Measurements from ENCODE around the gene YBX3. TPM values are rescaled to one million over a fixed set of nuclear protein-coding genes. Genes with fewer than 3 reads are reported as not detected.

YBX3 gene
- polyA plus RNA-seq, 1 experiment, result 142 TPM

DNA sequence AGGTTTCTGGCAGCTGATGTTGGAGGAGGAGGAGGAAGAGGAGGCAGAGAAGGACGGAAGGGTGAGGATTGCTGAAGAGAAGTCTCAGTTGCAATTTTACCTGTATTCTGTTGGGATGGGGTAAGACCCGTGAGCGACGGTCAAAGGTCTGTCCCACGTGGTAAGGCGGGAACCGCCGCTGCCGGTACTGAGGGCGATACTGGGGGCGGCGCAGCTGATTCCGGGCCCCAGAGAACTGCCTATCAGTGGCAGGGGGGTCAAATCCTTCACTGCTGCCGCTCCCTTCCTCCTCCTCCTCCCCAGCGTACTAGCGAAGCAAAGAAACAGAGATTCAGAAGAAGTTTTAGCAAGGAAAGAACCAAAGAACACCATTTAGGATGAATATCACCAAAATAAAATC is 13.3 kb downstream of the YBX3 start:
- ChIA-PET CTCF (interaction anchor here (3.0 kb wide), 1 partner anchor 40 kb away, joined by 11 read pairs; no protein-coding TSS in a partner anchor), POLR2A (no interaction called here)
- no peaks in the 10 kb centered on the region for H3K27me3 ChIP-seq (ENCODE audit: control insufficient read depth, insufficient read depth, low read length)
- DNase-seq (ENCODE audit: low read depth), result no peak
- no peak overlapping the region for H3K4me3 ChIP-seq (ENCODE audit: low read depth, low read length)
- TF ChIP-seq, protein P1, sequence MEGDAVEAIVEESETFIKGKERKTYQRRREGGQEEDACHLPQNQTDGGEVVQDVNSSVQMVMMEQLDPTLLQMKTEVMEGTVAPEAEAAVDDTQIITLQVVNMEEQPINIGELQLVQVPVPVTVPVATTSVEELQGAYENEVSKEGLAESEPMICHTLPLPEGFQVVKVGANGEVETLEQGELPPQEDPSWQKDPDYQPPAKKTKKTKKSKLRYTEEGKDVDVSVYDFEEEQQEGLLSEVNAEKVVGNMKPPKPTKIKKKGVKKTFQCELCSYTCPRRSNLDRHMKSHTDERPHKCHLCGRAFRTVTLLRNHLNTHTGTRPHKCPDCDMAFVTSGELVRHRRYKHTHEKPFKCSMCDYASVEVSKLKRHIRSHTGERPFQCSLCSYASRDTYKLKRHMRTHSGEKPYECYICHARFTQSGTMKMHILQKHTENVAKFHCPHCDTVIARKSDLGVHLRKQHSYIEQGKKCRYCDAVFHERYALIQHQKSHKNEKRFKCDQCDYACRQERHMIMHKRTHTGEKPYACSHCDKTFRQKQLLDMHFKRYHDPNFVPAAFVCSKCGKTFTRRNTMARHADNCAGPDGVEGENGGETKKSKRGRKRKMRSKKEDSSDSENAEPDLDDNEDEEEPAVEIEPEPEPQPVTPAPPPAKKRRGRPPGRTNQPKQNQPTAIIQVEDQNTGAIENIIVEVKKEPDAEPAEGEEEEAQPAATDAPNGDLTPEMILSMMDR (IDR thresholded peaks at IDR 0.05; ENCODE audit: insufficient read depth, low read depth, low read length), result no peak
- H3K36me3 ChIP-seq (ENCODE audit: control insufficient read depth, insufficient read depth, low read length), result peaks cover 10% of the 10 kb centered on the region

DNA sequence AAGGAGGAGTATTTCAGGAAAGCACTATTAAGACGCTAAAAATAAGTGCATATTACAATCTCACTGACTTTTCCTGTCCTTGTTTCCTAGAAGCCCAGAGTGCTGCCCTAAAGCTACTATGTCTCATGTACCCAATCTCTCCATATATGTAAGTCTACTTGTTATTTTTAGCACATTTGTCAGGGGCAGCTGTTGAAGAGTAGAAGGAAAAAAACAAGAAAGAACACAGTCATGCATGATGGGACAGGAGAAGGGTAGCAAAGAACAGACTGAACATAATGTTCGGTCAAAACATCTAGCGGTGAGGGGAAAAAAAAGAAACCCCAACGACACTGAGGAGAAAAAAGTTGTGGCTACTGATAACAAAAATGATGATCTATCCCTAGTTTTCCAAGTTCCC is 14.3 kb downstream of the YBX3 start:
- DNase-seq (ENCODE audit: low read depth), result no peak
- ChIA-PET CTCF (no interaction called here), POLR2A (no interaction called here)
- Histone ChIP-seq H3K27me3 (ENCODE audit: control insufficient read depth, insufficient read depth, low read length) (no peaks in the 10 kb centered on the region), H3K36me3 (ENCODE audit: control insufficient read depth, insufficient read depth, low read length) (peaks cover 12% of the 10 kb centered on the region), H3K4me3 (ENCODE audit: low read depth, low read length) (no peak overlapping the region)
- TF ChIP-seq, protein P1 (IDR thresholded peaks at IDR 0.05; ENCODE audit: insufficient read depth, low read depth, low read length), result no peak

DNA sequence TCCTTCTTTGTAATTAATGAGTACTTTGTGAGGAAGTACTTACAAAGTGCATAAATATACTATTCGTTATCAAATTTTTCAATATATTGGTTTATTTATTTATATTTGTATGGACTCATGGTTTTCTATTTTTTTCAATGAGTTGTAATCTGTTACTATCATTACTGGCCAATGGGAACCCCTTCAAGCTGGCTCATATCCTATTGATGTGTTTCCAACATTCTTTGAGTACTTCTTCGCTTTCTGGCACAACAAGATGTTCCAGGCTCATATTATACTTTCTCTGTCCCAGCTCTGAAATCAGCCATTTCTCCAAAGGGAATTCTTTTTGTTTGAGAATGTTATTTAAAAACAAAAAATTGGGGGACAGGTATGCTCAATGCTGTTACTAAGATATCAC is 17.5 kb downstream of the YBX3 start:
- ChIA-PET POLR2A (interaction anchor here (0.5 kb wide), 1 partner anchor 226 kb away, joined by 6 read pairs; no protein-coding TSS in a partner anchor), CTCF (no interaction called here)
- H3K27me3 ChIP-seq (ENCODE audit: control insufficient read depth, insufficient read depth, low read length), result no peaks in the 10 kb centered on the region
- peak; percentile 46 for DNase-seq (ENCODE audit: low read depth)
- TF ChIP-seq, protein P1 (IDR thresholded peaks at IDR 0.05; ENCODE audit: insufficient read depth, low read depth, low read length), result no peak
- H3K36me3 ChIP-seq (ENCODE audit: control insufficient read depth, insufficient read depth, low read length), result peaks cover 14% of the 10 kb centered on the region
- no peak overlapping the region for H3K4me3 ChIP-seq (ENCODE audit: low read depth, low read length)

DNA sequence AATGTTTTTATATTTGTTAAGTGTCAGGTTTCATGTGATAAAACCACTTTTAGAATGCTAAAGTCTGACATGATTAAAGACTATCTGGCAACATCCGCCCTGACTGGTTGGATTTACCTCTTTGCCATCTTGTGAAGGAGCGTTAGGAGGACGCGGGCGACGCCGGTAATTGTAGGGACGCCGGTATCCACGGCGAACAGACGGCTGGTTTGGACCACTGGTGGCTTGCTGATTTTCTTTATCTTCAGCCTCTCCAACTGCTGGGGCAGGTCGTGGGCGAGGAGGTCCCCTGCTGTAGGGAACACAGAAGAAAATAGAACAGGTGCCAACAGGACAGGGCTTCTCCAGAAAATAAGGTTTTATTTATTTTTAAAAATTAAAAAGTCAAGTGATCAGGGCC is 21.3 kb downstream of the YBX3 start:
- DNase-seq (ENCODE audit: low read depth), result no peak
- POLR2A ChIA-PET, result no interaction called here
- TF ChIP-seq, protein P1 (IDR thresholded peaks at IDR 0.05; ENCODE audit: insufficient read depth, low read depth, low read length), result no peak
- CTCF ChIA-PET, result interaction anchor here (1.6 kb wide), 1 partner anchor 48 kb away, joined by 5 read pairs; no protein-coding TSS in a partner anchor
- no peak overlapping the region for H3K4me3 ChIP-seq (ENCODE audit: low read depth, low read length)
- no peaks in the 10 kb centered on the region for H3K27me3 ChIP-seq (ENCODE audit: control insufficient read depth, insufficient read depth, low read length)
- H3K36me3 ChIP-seq (ENCODE audit: control insufficient read depth, insufficient read depth, low read length), result peaks cover 11% of the 10 kb centered on the region

DNA sequence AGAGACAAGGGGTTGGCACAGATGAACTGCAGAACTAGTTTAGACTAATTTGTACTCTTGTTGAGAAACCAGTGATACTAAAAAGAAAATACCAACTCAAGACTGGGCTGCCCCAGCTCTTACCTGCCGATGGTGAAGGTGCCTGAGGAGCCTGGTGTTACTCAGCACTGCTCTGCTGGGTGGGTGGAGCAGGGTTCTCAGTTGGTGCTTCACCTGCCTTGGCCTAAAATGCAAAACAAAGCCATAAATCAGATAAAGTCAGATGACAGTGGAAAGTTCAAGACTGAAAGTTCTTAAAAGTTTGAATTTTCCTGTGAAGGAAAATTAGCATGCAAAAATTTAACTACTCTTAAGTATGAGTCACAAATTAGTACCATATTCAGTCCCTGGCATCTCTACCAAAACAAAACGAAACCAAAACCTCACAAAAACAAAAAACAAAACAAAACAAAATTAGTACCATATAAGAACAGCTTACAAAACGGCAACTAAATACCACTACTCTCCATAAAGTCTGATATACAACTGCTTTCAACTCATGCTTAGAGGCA is 21.9 kb downstream of the YBX3 start:
- CTCF ChIA-PET, result interaction anchor here (1.6 kb wide), 1 partner anchor 49 kb away, joined by 5 read pairs; no protein-coding TSS in a partner anchor
- no peaks in the 10 kb centered on the region for H3K27me3 ChIP-seq (ENCODE audit: control insufficient read depth, insufficient read depth, low read length)
- POLR2A ChIA-PET, result interaction anchor here (0.6 kb wide), 1 partner anchor 19 kb away, joined by 3 read pairs; no protein-coding TSS in a partner anchor
- H3K36me3 ChIP-seq (ENCODE audit: control insufficient read depth, insufficient read depth, low read length), result peaks cover 11% of the 10 kb centered on the region
- DNase-seq (ENCODE audit: low read depth), result peak; percentile 59
- no peak overlapping the region for H3K4me3 ChIP-seq (ENCODE audit: low read depth, low read length)
- TF ChIP-seq, protein P1 (IDR thresholded peaks at IDR 0.05; ENCODE audit: insufficient read depth, low read depth, low read length), result no peak
